K562 (cell line): ENCODE data around the gene GPR135. TPM values are rescaled to one million over a fixed set of nuclear protein-coding genes. Genes with fewer than 3 reads are reported as not detected.

ENCODE experiments used
- ATAC-seq: fragments of 200-7000 bp; cut with Tn5 transposase; 3 replicates; pipeline ENCODE4 v1.9.1; 2020; ENCODE audit warnings: moderate library complexity
- BruUV-seq: library from RNA; stranded (reverse); fragments of 400-500 nt; replicated peaks from 2 replicates; lab custom pipeline; 2021; lab: Mats Ljungman, UMichigan
- CTCF ChIA-PET: fragments of 300-600 bp; formaldehyde crosslinking; extraction: SDS; loops from one replicate; lab custom pipeline; 2021; ENCODE audit warnings: low intra/inter-chr PET ratio; lab: Yijun Ruan, JAX
- POLR2A ChIA-PET: fragments of 300-600, 350-650 bp; sonication (Branson Sonifier 250); formaldehyde crosslinking; extraction: SDS; loops from one replicate; lab custom pipeline; 2021; ENCODE audit warnings: antibody characterized with exemption, inconsistent platforms; lab: Yijun Ruan, JAX
- DNase-seq, 4 experiments: peaks; one replicate each; pipeline versions ENCODE4 v3.0.0 to v3.0.0-alpha.2; 2011 to 2018; ENCODE audit warnings: low spot score in 3 of 4, mixed read lengths in 3 of 4; ENCODE audit errors: extremely low read depth in 1 of 4
- FAIRE-seq: peaks from 2 replicates; lab custom pipeline; 2011; peaks lifted over from hg19 to GRCh38; lab: Jason Lieb, UNC
- H2AFZ ChIP-seq: 2 replicates; pipeline ENCODE4 v1.6.0; 2011; ENCODE audit warnings: low read depth, low read length, control low read depth, inconsistent platforms
- H3K27ac ChIP-seq: fragments of 200-600 bp; 3 replicates; pipeline ENCODE4 v1.8.0; 2011; ENCODE audit warnings: low read depth, mild to moderate bottlenecking, control low read depth, inconsistent platforms, low read length, moderate library complexity, mixed read lengths; ENCODE audit errors: extremely low read depth
- H3K27me3 ChIP-seq, 2 experiments: fragments of 300-600 bp in 1 of 2; 2 replicates in 1 of 2; 3 replicates in 1 of 2; pipeline versions ENCODE4 v1.6.0 to v1.8.0; 2011; ENCODE audit warnings: inconsistent platforms in 2 of 2, low read length in 2 of 2, mild to moderate bottlenecking in 1 of 2, mixed read lengths in 1 of 2, moderate library complexity in 1 of 2; ENCODE audit not compliant: control insufficient read depth in 2 of 2, insufficient read depth in 2 of 2
- H3K36me3 ChIP-seq: fragments of 300-600 bp; 3 replicates; pipeline ENCODE4 v1.8.0; 2011; ENCODE audit warnings: mild to moderate bottlenecking, low read length, inconsistent platforms; ENCODE audit not compliant: control insufficient read depth, insufficient read depth
- H3K4me1 ChIP-seq, 2 experiments: fragments of 200-600 bp in 1 of 2; replicated peaks in 1 of 2; 2 replicates in 1 of 2; 3 replicates in 1 of 2; pipeline versions ENCODE4 v1.5.1 to v1.8.0; 2011; ENCODE audit warnings: inconsistent platforms in 2 of 2, low read length in 2 of 2, mild to moderate bottlenecking in 1 of 2, mixed read lengths in 1 of 2, moderate library complexity in 1 of 2; ENCODE audit not compliant: control insufficient read depth in 2 of 2, insufficient read depth in 2 of 2
- H3K4me2 ChIP-seq: 2 replicates; pipeline ENCODE4 v1.6.1; 2011; ENCODE audit warnings: low read length, control low read depth, inconsistent platforms, mixed read lengths; ENCODE audit not compliant: insufficient read depth
- H3K4me3 ChIP-seq: fragments of 200-600 bp; sonication (generic), shearing (Covaris generic); 2 replicates; pipeline ENCODE4 v1.5.1; 2016; ENCODE audit warnings: control low read depth, inconsistent platforms
- H3K79me2 ChIP-seq: fragments of 200-600 bp; 3 replicates; pipeline ENCODE4 v1.8.0; 2011; ENCODE audit warnings: low read length, inconsistent platforms; ENCODE audit not compliant: control insufficient read depth, insufficient read depth
- H3K9ac ChIP-seq, 2 experiments: 2 replicates each; pipeline versions ENCODE4 v1.6.0 to v1.6.1; 2011; ENCODE audit warnings: low read depth in 2 of 2, low read length in 2 of 2, control low read depth in 1 of 2, inconsistent platforms in 1 of 2, mild to moderate bottlenecking in 1 of 2, mixed read lengths in 1 of 2; ENCODE audit not compliant: insufficient read depth in 1 of 2
- H3K9me1 ChIP-seq: one replicate; pipeline ENCODE4 v1.6.0; 2011; ENCODE audit warnings: inconsistent platforms, mild to moderate bottlenecking, low read length, moderate library complexity; ENCODE audit not compliant: control insufficient read depth, insufficient read depth
- H3K9me3 ChIP-seq: replicated peaks from 2 replicates; pipeline ENCODE4 v1.5.1; 2011; ENCODE audit warnings: low read depth, low read length, inconsistent platforms; ENCODE audit not compliant: control insufficient read depth, insufficient read depth
- H4K20me1 ChIP-seq: replicated peaks from 2 replicates; pipeline ENCODE4 v1.6.1; 2011; ENCODE audit warnings: low read length, inconsistent platforms, mixed read lengths; ENCODE audit not compliant: control insufficient read depth, insufficient read depth
- COPS2 ChIP-seq: fragments of 450-650 bp; conservative IDR thresholded peaks from 2 replicates; pipeline ENCODE4 v1.6.1; 2016; ENCODE audit warnings: mild to moderate bottlenecking, moderate library complexity
- E2F3 ChIP-seq: fragments of 250-450 bp; sonication (Bioruptor Pico); IDR thresholded peaks from 2 replicates; pipeline ENCODE4 v1.4.0; 2020; ENCODE audit warnings: mild to moderate bottlenecking
- HOMEZ ChIP-seq: fragments of 250-450 bp; sonication (Bioruptor Pico); IDR thresholded peaks from 2 replicates; pipeline ENCODE4 v1.4.0; 2020; ENCODE audit warnings: mild to moderate bottlenecking, moderate library complexity
- LCOR ChIP-seq: sonication (generic); formaldehyde crosslinking; IDR thresholded peaks from 2 replicates; pipeline ENCODE4 v1.8.0; 2022; ENCODE audit warnings: mild to moderate bottlenecking, missing genetic modification reagents
- STAT5B ChIP-seq: fragments of 250-450 bp; sonication (Bioruptor Pico); IDR thresholded peaks from 2 replicates; pipeline ENCODE4 v1.8.0; 2021; ENCODE audit warnings: mild to moderate bottlenecking, inconsistent platforms
- ZFP1 ChIP-seq: fragments of 450-650 bp; formaldehyde crosslinking; IDR thresholded peaks from 2 replicates; pipeline ENCODE4 v1.4.0; 2020; ENCODE audit warnings: mild to moderate bottlenecking, mixed read lengths
- ZNF239 ChIP-seq: fragments of 250-450 bp; sonication (Bioruptor Pico); IDR thresholded peaks from 2 replicates; pipeline ENCODE4 v1.4.0; 2020; ENCODE audit warnings: mild to moderate bottlenecking
- ZNF280B ChIP-seq: fragments of 250-450 bp; sonication (Bioruptor Pico); IDR thresholded peaks from 2 replicates; pipeline ENCODE4 v1.5.1; 2021; ENCODE audit warnings: mild to moderate bottlenecking
- WGBS: fragments of 100-300 bp; shearing (Covaris generic); methylation state at CpG from one replicate; pipeline ENCODE4 v1.1.6; 2016; ENCODE audit warnings: low coverage, mixed read lengths; ENCODE audit not compliant: insufficient coverage; ENCODE audit errors: missing lambda C conversion rate; 5-methylcytosine and 5-hydroxymethylcytosine counted together
- in situ Hi-C: fragments of 300-500 bp; cut with MboI; formaldehyde crosslinking; loops from 4 replicates; pipeline ENCODE4 v1.15.0; 2018; ENCODE audit warnings: inconsistent platforms, mixed read lengths
- intact Hi-C: fragments of 100-400 bp; cut with micrococcal nuclease; formaldehyde crosslinking; loops from 2 replicates; pipeline ENCODE4 v1.14.2; 2022
- polyA plus RNA-seq, 8 experiments: library from polyadenylated mRNA; depleted of rRNA in 4 of 8; stranded (reverse) in 5 of 8; unstranded in 3 of 8; fragments of >200 nt; fragmentation: Nextera tagmentation in 2 of 8; fragmentation: Illumina TruSeq in 1 of 8; extraction: Ambion mirVana in 2 of 8; extraction: Trizol in 1 of 8; gene quantifications; 2 replicates each; pipeline versions ENCODE4 v1.2.1 to v1.2.3, GENCODE V29; 2011 to 2014; ENCODE audit warnings: inconsistent platforms in 1 of 8, missing spikeins in 1 of 8
- total RNA-seq, 7 experiments: library from RNA; depleted of rRNA in 6 of 7; stranded (reverse); fragments of >200 nt in 6 of 7; fragmentation: Illumina TruSeq in 2 of 7; extraction: Trizol in 2 of 7; gene quantifications; 2 replicates each; pipeline versions ENCODE4 v1.2.1 to v1.2.3, GENCODE V29; 2011 to 2021; ENCODE audit warnings: low replicate concordance in 1 of 7

GPR135 gene
- total and polyA plus RNA-seq, 9 of the 15 experiments (the other 6 are each of a cell fraction or from before 2014, with no cell fraction given), result 0.06 to 1.6 (median 1.0) TPM

GRCh38 chr14:59475709-59476108, 10.5 kb upstream of the GPR135 start:
- intact Hi-C loops, result no loop called here

More at GRCh38 chr14:59475709-59476108, 10.5 kb upstream of the GPR135 start:
- no peak for FAIRE-seq
- DNase-seq, result no peak
- Histone ChIP-seq H3K9me3 (no peaks in the 10 kb centered on the region), H3K36me3 (peaks cover 76% of the 10 kb centered on the region), H3K9ac (no peak overlapping the region), H3K4me3 (no peak overlapping the region), H3K27me3 (no peaks in the 10 kb centered on the region), H3K4me1 (peaks cover under 1 to 6% of the 10 kb centered on the region in 2 experiments; a peak in 2 of 5 replicates), H4K20me1 (no peaks in the 10 kb centered on the region; the same call in 1 of the 2 replicates), H2AFZ (no peak overlapping the region), H3K79me2 (peaks cover 8% of the 10 kb centered on the region; the same call in 2 of the 3 replicates), H3K9me1 (no peaks in the 10 kb centered on the region), H3K27ac (no peak overlapping the region), H3K4me2 (no peak overlapping the region)
- no TSS peak for BruUV-seq
- no peak for TF ChIP-seq ZNF239
- TF ChIP-seq E2F3 (CRISPR knock-in tag), result no peak
- no peak for TF ChIP-seq COPS2
- no peak for TF ChIP-seq ZNF280B (CRISPR knock-in tag)
- no peak for TF ChIP-seq STAT5B (CRISPR knock-in tag)
- no peak for TF ChIP-seq ZFP1
- no peak for TF ChIP-seq LCOR (CRISPR knock-in tag)
- TF ChIP-seq HOMEZ (CRISPR knock-in tag), result no peak
- in situ Hi-C loops, result no loop called here
- 100% methylated on average over 1 of the region's 1 CpG for WGBS
- CTCF ChIA-PET, result no interaction called here
- no peak for ATAC-seq
- POLR2A ChIA-PET, result no interaction called here
